Right lobe of liver (tissue), 6 donors: ENCODE results near the gene MTHFD2. TPM values are rescaled to one million over a fixed set of nuclear protein-coding genes. Genes with fewer than 3 reads are reported as not detected.
"Not testable (repeated sequence)": the region's sequence is repeated elsewhere in the genome, so short reads cannot be mapped to it uniquely, and the experiment has no call there.

Experiments
- ATAC-seq, 4 donors: fragments of 200-7000 bp; cut with Tn5 transposase; one replicate each; pipeline ENCODE4 v1.9.1; 2020; ENCODE audit warnings: mild to moderate bottlenecking in 4 of 4, moderate library complexity in 4 of 4
- DNase-seq, 3 donors: peaks; one replicate each; pipeline ENCODE4 v3.0.0-alpha.2; 2020
- H3K27ac ChIP-seq, 3 donors: fragments of 200-600 bp; one replicate each; pipeline ENCODE4 v1.8.0; 2022
- H3K27me3 ChIP-seq, 2 donors: fragments of 200-600 bp; one replicate each; pipeline ENCODE4 v1.8.0; 2022
- H3K36me3 ChIP-seq, 4 donors: fragments of 200-600 bp; sonication (generic) in 1 of 4; one replicate each; pipeline versions ENCODE4 v1.5.1 to v1.8.0; 2017 to 2022; ENCODE audit warnings: control low read depth in 1 of 4
- H3K4me1 ChIP-seq, 4 donors: fragments of 200-600 bp; sonication (generic) in 1 of 4; one replicate each; pipeline versions ENCODE4 v1.5.1 to v1.8.0; 2017 to 2022; ENCODE audit warnings: control low read depth in 1 of 4
- H3K4me3 ChIP-seq, 3 donors: fragments of 200-600 bp; one replicate each; pipeline ENCODE4 v1.8.0; 2022
- H3K9me3 ChIP-seq, 4 donors: fragments of 200-600 bp; sonication (generic) in 1 of 4; one replicate each; pipeline versions ENCODE4 v1.5.1 to v1.8.0; 2017 to 2022; ENCODE audit warnings: control low read depth in 1 of 4
- CTCF ChIP-seq, 4 donors: fragments of 200-600 bp in 3 of 4; fragments of 450-650 bp in 1 of 4; IDR thresholded peaks; one replicate each; pipeline versions ENCODE4 v1.5.1 to v1.8.0; 2016 to 2022; ENCODE audit warnings: antibody characterized with exemption in 4 of 4, mild to moderate bottlenecking in 2 of 4
- POLR2A ChIP-seq: fragments of 450-650 bp; IDR thresholded peaks from one replicate; pipeline ENCODE4 v1.6.1; 2017; ENCODE audit warnings: antibody characterized with exemption, mild to moderate bottlenecking
- WGBS: methylation state at CpG from one replicate; pipeline ENCODE4 v1.1.6; 2018; ENCODE audit warnings: low coverage, low lambda C conversion rate; ENCODE audit not compliant: insufficient coverage; ENCODE audit errors: missing lambda C conversion rate; 5-methylcytosine and 5-hydroxymethylcytosine counted together
- intact Hi-C, 2 donors: fragments of 100-400 bp; cut with DNase I; formaldehyde crosslinking; loops; one replicate each; pipeline versions ENCODE4 v1.11.2 to v1.14.1; 2022
- total RNA-seq, 6 experiments: library from RNA; depleted of rRNA in 2 of 6; stranded (reverse); fragments of >200 nt in 2 of 6; fragmentation: NEBNext Ultra II Directional in 3 of 6; extraction: Animal tissue kit (Norgen Biotek cat#: 25700) in 3 of 6; gene quantifications; one replicate each; pipeline versions ENCODE4 v1.1.0 to v1.2.4, GENCODE V29; 2016 to 2023
- donor health status: DM: no; HTN: yes; CAD: no.
- donor health status: DM: no; HTN: no; CAD: no.
- donor health status: DM: no; HTN: no; CAD: no.
- donor health status: DM: no; HTN: yes; CAD: no.
- donor health status: DM: no; HTN: yes; CAD: no.

MTHFD2 gene
- total RNA-seq, 6 experiments from 2014 or later: 0.31 to 7.4 (median 2.0) TPM

DNA sequence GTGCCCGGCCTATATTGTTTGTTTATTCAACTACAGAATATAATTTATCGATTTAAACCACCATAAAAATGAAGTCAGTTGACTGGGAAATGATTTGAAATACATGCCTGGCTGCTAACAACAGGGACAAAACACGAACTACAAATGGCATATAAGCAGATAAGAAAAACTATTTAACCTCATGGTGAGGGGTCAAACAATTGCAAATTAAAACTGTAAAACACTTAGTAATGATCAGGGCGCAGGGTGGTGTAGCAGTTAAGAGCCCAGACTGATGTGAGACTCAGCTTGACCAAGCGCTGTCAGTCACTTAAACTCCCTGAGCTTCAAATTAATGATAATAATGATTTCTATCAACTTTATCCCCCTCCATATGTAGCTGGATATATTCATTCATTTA is 6.7 kb downstream of the MTHFD2 start:
- ATAC-seq: no peak
- Histone ChIP-seq H3K27ac (no peak overlapping the region), H3K27me3 (no peaks in the 10 kb centered on the region), H3K9me3 (no peaks in the 10 kb centered on the region), H3K36me3 (no peaks in the 10 kb centered on the region), H3K4me1 (no peaks in the 10 kb centered on the region), H3K4me3 (no peak overlapping the region)
- no peak for DNase-seq
- intact Hi-C loops: no loop called here
- no peak for TF ChIP-seq POLR2A
- no peak for TF ChIP-seq CTCF (IDR thresholded peaks at IDR 0.05)
- WGBS: 82% methylated on average over 5 of the region's 5 CpGs

- no peak for TF ChIP-seq CTCF (IDR thresholded peaks at IDR 0.05)
- no peak for TF ChIP-seq POLR2A
- H3K27me3 ChIP-seq: no peaks in the 10 kb centered on the region
- no peaks in the 10 kb centered on the region for H3K4me1 ChIP-seq
- intact Hi-C loops: no loop called here
- WGBS: 46% methylated on average over 6 of the region's 6 CpGs
- no peaks in the 10 kb centered on the region for H3K36me3 ChIP-seq
- no peak overlapping the region for H3K27ac ChIP-seq
- ATAC-seq (no peak), DNase-seq (no peak)
- H3K4me3 ChIP-seq: no peak overlapping the region
- no peaks in the 10 kb centered on the region for H3K9me3 ChIP-seq
These were observed 7.2 kb downstream of the MTHFD2 start for GRCh38 chr2:74205596-74205995.

- Histone ChIP-seq H3K9me3 (no peaks in the 10 kb centered on the region), H3K27me3 (no peaks in the 10 kb centered on the region), H3K4me3 (no peak overlapping the region), H3K27ac (peak overlapping the region in 2 of 3 donors; percentile 13 to 43), H3K36me3 (no peaks in the 10 kb centered on the region), H3K4me1 (no peaks in the 10 kb centered on the region)
- TF ChIP-seq POLR2A (no peak), CTCF (IDR thresholded peaks at IDR 0.05) (no peak)
- 36% methylated on average over 2 of the region's 6 CpGs for WGBS
- peak; percentile 21 to 76 (median 46) for ATAC-seq
- intact Hi-C loops: no loop called here
- no peak for DNase-seq
These were observed 7.8 kb downstream of the MTHFD2 start for GRCh38 chr2:74206180-74206688.

DNA sequence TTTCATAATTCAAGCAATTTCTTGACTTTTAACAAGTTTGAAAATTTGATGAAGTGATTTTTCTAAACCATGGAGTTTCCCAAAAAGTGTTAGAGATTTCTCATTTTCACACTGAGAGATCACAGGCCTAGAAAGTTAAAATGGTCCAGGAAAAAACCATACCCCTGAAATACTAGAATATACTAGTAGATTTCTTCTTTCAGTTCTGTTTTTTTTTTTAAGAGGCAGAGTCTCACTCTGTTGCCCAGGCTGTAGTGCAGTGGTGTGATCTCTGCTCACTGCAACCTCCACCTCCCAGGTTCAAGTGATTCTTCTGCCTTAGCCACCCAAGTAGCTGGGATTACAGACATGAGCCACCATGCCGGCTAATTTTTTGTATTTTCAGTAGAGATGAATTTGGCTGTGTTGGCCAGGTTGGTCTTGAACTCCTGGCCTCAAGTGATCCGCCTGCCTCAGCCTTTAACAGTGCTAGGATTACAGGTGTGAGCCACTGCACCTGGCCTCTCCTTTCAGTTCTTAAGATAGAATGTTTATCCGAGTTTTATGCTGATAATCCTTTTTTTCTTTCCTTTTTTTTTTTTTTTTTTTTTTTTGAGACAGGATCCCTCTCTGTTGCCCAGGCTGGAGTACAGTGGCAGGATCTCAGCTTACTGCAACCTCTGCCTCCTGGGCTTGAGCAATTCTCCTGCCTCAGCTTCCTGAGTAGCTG is 14.4 kb downstream of the MTHFD2 start:
- Histone ChIP-seq H3K4me1 (no peaks in the 10 kb centered on the region), H3K9me3 (no peaks in the 10 kb centered on the region), H3K4me3 (no peak overlapping the region), H3K27ac (no peak overlapping the region), H3K36me3 (peaks cover 0 to 3% (median 0%) of the 10 kb centered on the region in 4 donors), H3K27me3 (no peaks in the 10 kb centered on the region)
- TF ChIP-seq POLR2A (no peak), CTCF (IDR thresholded peaks at IDR 0.05) (no peak)
- DNase-seq (no peak), ATAC-seq (no peak)
- intact Hi-C loops: no loop called here
- WGBS: 72% methylated on average over 3 of the region's 3 CpGs

DNA sequence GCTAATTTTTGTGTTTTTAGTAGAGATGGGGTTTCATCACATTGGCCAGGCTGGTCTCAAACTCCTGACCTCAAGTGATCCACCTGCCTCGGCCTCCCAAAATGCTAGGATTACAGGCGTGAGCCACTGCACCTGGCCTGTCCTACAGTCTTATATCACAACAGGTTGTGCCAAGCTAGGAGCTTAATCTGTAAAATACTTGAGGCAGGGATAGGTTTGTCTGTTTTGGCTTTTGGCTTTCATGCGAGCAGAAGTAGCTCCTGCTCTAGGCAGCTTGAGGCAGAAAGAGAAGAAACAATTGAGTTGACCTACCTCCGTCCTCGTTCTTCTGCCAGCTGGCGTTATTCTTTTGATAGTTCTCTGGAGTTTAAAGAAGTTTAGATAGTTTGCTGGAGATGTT is 17.4 kb downstream of the MTHFD2 start:
- ATAC-seq, intact Hi-C loops, H3K36me3 ChIP-seq, H3K9me3 ChIP-seq, H3K27ac ChIP-seq, DNase-seq, H3K4me3 ChIP-seq, H3K4me1 ChIP-seq, H3K27me3 ChIP-seq: not testable (repeated sequence)
- WGBS: 87% methylated on average over 5 of the region's 6 CpGs
